GM18508 (cell line): ENCODE measurements around the gene SIPA1.

Experiments
- ATAC-seq: cut with Tn5 transposase; IDR thresholded peaks from one replicate; pipeline ENCODE4 v1.9.1; 2021; ENCODE audit warnings: moderate number of reproducible peaks; ENCODE audit not compliant: insufficient read depth, unreplicated experiment

Gene SIPA1

DNA sequence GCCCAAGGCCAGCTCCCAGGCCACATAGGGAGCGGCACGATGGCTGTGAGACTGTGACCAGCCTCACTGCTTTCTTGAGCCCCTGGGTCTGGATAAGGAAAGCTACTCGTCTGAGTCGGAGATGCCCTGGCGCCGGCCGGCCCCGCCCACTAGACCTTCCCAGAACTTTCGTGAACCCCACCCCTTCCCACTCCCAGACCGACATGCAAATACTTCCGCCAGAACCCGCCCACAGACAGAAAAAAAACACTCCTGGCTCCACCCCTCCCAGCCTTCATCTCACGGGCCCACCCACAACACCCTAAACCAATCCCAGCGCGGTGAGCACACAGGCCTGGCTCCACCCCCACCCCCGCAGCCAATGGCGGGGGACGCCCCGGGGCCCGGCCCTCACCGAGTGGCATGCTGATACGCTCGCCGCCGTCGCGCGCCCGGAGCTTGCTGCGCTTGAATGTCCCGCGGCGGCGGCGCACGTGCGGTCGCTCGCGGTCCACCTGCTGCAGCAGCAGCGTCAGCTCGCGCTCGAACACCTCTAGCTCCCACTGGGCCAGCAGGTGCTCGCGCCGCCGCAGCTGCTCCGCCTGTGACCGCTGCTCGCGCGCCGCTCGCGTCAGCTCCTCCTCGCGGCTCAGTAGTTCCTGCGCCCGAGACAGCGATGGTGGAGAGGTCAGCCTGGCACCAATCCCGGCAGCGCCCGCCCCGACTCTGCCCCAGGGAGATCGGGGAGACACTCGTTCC, 30.9 kb upstream of the SIPA1 start:
- ATAC-seq = no peak

GRCh38 chr11:65607614-65608426, 30.1 kb upstream of the SIPA1 start:
- ATAC-seq = no peak

GRCh38 chr11:65609229-65609628, 28.7 kb upstream of the SIPA1 start:
- ATAC-seq = no peak

DNA sequence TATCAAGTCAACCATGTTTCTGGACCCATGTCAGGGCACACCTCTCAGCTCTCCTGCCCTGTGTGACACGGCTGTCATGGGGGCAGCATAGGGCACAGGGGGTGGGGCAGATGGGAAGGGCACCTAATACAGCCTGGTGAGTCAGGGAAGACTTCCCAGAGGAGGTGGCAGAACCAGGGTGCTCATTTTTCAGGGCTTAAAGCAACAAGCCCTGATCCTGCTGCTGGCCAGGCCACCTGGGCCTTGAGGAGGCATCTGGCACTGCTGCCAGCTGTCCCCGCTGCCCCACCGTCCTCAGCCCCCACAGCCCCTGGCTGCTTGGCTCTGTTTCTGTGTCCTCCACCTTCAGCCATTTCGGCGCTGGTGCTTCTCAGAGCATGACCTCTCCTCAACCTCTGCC, 28.2 kb upstream of the SIPA1 start:
- no peak for ATAC-seq

DNA sequence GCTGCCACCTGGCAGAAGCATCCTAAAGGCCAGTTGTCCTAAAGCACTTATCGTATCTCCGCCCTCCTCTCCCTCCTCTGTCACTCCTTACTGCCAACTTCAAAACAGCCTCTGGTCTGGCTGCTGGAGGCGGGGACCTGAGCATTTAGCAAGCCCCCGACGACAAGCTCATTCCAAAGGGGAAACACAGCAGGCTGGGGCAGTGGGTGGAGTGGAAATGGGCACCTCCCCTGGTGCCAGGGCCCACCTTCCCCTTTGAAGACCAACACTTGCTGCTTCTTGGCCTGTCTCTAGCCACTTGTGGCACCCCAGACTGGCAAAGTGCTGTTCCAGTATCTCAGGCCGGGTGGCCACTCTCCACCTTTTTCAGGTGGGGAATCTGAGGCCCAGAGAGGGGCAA, 27.5 kb upstream of the SIPA1 start:
- ATAC-seq = no peak

DNA sequence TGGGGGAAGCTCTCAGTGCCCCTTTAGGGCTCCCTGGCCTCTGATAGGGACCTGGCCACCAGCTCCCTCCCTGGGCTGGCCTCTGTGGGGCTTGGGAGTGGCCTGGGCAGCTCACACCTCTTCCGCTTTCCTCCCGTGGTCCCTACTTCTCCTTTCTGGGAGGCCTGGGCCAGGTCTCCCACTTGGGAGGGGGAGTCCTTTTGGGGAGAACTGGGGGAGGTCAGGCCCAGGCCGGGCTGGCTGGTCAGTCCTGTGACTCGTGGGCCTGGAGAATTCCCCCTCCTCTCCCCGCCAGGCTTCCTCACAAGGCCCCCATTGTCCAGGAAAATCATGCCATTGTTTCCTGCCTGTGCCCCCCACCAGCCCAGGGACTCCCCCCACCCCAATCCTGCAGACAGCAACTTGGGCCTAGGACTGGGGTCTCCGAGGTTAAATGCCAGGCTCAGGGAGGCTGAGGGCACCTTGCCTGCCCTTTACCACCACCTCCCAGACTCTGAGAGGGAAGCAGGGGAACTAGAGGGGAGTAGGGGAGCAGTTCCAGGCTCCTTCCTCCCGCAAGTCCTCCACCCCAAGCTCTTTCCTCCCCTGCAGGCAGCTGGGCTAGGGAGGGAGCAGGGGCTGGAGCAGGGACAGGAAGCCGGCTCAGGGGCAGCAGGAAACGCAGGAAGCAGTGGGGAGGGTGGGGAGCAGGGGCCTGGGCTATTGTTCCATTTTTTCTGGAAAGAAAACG, 26.7 kb upstream of the SIPA1 start:
- no peak for ATAC-seq

- ATAC-seq = no peak
Observed at GRCh38 chr11:65611758-65612603, 25.9 kb upstream of the SIPA1 start.

- no peak for ATAC-seq
Observed at GRCh38 chr11:65612691-65613090, 25.2 kb upstream of the SIPA1 start.

DNA sequence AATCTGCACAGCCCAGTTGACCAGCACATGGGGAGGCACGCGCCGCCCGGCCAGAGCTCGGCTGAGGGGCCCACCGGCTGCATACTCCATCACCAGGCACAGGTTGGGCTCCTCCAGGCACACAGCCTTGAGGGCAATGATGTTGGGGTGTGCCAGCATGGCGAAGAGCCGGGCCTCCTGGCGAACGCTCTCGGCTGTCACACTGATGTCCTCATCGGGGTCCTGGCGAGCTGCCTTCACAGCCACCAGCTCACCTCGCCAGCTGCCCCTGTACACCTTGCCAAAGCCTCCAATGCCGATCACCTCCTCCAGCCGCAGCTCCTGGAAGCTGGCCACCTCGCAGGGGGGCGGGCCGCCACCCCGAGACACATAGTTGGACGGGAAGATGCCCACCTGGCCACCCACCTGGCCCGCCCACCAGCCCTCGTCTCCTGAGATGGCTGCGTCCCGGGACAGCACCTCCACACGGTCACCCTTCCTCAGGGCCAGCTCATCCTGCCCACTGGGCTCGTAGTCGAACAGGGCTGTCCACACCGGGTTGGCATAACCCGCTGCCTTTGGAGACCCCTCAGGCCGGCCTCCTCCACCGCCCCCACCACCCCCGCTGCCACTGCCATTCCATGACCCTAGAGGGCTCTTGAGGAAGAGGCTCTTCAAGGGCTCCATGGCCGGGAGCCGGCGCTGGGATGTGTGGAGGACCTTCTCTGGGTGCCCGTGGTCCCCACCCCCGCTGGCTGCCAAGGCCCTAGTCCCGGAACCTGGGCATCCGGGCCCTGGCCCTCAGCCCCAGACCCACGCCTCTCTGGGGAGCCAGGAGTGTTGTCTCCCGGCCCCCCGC, 24.6 kb upstream of the SIPA1 start:
- ATAC-seq = no peak

GRCh38 chr11:65615229-65615949, 22.5 kb upstream of the SIPA1 start, which contains the start of gene PCNX3:
Gene PCNX3, plus strand, starts transcription at chr11:65615776. Its CDS starts 536 bp downstream, at chr11:65616312.
- ATAC-seq = peak; percentile 63

DNA sequence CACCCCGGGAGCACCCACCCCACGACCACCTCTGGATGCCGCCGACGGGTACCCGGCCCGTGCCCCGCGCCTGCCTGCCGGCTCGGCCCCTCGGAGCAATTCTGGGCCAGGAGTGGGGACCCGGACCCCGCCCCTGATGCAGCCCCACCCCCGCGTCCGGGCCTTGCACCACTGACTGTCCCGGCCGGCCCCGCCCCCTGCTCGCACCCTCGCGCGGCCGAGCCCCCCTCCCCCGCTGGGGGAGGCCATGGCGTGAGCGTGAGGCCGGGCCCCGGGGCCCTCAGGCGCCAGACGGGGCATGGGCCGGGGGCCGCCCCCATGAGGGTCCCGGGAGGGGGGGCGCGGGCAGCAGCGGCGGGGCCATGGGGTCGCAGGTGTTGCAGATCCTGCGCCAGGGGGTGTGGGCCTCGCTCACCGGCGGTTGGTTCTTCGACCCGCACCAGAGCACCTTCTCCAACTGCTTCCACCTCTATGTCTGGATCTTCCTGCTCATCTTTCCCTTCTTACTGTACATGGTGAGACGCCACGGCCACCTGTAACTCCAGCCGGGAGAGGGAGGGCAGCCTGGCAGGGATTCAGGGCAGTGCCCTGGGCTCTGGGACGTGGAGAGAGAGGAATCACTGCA, 21.8 kb upstream of the SIPA1 start:
- no peak for ATAC-seq

GRCh38 chr11:65616575-65617001, 21.3 kb upstream of the SIPA1 start:
- ATAC-seq = no peak

- no peak for ATAC-seq
Observed at GRCh38 chr11:65617136-65617850, 20.6 kb upstream of the SIPA1 start.

DNA sequence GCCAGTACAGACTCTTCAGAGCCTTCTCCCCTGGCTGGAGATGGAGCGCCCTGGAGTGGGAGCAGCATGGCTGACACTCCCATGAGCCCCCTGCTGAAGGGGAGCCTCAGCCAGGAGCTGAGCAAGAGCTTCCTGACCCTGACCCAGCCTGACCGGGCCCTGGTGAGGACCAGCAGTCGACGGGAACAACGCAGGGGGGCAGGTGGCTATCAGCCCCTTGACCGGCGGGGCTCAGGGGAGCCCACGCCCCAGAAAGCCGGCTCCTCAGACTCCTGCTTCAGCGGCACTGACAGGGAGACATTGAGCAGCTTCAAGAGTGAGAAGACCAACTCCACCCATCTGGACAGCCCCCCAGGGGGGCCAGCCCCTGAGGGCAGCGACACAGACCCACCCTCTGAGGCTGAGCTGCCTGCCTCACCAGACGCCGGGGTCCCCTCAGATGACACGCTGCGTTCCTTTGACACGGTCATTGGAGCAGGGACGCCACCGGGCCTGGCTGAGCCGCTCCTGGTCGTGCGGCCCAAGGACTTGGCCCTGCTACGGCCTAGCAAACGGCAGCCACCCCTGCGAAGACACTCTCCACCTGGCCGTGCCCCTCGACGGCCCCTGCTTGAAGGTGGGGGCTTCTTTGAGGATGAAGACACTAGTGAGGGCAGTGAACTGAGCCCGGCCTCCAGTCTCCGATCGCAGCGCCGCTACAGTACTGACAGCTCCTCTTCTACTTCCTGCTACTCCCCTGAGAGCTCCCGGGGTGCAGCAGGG, 19.7 kb upstream of the SIPA1 start:
- no peak for ATAC-seq

DNA sequence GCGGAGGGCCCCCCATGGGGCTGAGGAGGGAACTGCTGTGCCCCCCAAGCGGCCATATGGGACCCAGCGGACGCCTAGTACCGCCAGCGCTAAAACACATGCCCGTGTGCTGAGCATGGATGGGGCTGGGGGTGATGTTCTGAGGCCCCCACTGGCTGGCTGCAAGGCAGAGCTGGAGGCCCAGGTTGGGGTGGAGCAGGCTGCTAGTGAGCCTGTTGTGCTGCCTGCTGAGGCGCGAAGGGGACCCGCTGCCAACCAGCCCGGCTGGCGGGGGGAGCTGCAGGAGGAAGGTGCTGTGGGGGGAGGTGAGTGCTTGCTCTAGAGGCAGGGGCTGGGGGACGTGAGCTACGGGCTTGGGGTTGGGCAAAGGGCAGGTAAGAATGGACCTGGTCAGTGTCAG, 19.1 kb upstream of the SIPA1 start:
- ATAC-seq = no peak

- no peak for ATAC-seq
Observed at GRCh38 chr11:65619281-65619928, 18.5 kb upstream of the SIPA1 start.
